Ovary (tissue), 3 donors: ENCODE data around the gene TEX12.

Source experiments
- EP300 ChIP-seq: sonication (generic); formaldehyde crosslinking; IDR thresholded peaks from one replicate; pipeline ENCODE4 v1.6.1; 2017; ENCODE audit warnings: antibody characterized with exemption
- POLR2A ChIP-seq: fragments of 450-650 bp; IDR thresholded peaks from one replicate; pipeline ENCODE4 v1.6.1; 2017; ENCODE audit warnings: antibody characterized with exemption, mild to moderate bottlenecking, moderate library complexity
- TF ChIP-seq, protein P1 (sequence below), 3 donors: fragments of 450-650 bp in 2 of 3; fragments of 200-600 bp in 1 of 3; IDR thresholded peaks; one replicate each; pipeline versions ENCODE4 v1.5.1 to v1.8.0; 2016 to 2022; ENCODE audit warnings: antibody characterized with exemption in 3 of 3, mild to moderate bottlenecking in 1 of 3
- donor health status: DM: no; HTN: no; CAD: no.

DNA sequence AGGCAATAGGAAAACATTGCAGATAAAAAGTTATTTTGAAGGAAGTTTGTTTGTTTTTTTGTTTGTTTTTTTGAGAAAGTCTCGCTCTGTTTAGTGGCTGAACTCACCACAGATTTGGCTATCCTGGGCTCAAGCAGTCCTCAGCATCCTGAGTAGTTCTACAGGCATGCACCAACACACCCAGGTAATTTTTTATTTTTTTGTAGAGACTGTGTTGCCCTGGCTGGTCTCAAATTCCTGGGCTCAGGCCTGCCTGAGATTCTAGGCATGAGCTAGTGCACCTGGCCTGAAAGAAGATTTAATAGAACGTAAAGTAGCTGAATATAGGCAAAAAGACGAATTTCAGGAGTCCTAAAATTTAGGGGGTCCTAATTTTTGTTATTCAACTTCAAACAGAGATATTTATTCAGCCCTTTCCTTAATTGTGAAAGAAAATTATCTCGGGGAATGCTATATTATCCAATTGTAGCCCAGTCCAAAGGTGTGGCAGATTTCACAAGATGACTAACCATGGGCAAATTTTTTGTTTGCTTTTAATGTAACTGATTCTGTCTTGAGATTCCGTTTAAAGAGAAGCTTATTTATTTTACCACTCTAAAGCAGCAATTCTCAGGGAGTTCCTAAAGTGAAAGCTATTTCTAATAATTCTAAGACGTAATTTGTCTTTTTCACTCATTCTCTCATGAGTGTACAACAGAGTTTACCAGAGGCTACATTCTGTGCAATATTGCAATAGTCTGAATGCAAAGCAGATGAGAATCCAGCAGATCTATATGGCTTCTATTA, 4.2 kb upstream of the TEX12 start:
- TF ChIP-seq, protein P1, sequence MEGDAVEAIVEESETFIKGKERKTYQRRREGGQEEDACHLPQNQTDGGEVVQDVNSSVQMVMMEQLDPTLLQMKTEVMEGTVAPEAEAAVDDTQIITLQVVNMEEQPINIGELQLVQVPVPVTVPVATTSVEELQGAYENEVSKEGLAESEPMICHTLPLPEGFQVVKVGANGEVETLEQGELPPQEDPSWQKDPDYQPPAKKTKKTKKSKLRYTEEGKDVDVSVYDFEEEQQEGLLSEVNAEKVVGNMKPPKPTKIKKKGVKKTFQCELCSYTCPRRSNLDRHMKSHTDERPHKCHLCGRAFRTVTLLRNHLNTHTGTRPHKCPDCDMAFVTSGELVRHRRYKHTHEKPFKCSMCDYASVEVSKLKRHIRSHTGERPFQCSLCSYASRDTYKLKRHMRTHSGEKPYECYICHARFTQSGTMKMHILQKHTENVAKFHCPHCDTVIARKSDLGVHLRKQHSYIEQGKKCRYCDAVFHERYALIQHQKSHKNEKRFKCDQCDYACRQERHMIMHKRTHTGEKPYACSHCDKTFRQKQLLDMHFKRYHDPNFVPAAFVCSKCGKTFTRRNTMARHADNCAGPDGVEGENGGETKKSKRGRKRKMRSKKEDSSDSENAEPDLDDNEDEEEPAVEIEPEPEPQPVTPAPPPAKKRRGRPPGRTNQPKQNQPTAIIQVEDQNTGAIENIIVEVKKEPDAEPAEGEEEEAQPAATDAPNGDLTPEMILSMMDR (IDR thresholded peaks at IDR 0.05): no peak
- no peak for TF ChIP-seq POLR2A
- no peak for TF ChIP-seq EP300
